ENCODE data around the gene STARD3NL.

The STARD3NL gene

DNA sequence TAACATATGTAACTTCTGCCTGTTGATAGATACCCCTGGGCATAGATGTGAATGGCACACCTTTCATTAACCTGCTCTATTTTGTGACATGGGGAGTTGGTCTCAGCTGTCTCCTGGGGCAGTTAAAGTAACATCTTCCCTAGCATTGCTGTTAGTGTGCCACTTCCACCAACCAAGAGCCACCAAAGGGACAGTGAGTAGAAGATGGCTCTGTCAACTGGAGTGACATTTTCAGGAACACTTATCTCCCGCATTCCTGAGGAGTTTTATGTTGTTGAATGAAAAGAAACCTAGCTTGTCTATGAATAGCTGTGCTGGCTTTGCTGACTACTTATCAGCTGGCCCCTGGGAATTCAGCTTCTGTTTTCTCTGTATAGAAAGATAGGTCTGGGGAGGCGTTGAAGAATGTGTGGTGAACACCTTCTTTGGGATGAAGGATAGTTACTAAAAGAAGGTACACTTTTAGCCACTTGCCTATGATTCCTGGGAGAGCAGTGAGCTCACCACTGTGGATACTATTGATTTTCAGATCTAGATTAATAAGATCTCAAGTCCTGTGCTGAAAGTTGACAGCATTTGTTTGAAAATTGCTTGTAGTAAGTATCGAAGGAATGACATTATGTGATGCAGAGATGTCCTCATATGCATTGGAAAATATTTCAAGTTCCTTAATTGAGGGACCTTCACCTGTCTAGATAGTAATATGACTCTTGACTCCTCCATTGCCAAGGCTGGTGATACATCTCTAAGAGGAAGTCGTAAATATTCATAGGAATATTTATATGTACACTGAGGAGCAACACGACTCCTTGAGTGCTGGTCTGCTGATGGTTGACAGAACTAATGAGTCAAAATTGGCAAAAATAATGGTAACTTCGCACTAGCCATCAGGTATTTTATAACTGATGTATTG lies 7.6 kb downstream of the STARD3NL start:
- FAIRE-seq: no peak

DNA sequence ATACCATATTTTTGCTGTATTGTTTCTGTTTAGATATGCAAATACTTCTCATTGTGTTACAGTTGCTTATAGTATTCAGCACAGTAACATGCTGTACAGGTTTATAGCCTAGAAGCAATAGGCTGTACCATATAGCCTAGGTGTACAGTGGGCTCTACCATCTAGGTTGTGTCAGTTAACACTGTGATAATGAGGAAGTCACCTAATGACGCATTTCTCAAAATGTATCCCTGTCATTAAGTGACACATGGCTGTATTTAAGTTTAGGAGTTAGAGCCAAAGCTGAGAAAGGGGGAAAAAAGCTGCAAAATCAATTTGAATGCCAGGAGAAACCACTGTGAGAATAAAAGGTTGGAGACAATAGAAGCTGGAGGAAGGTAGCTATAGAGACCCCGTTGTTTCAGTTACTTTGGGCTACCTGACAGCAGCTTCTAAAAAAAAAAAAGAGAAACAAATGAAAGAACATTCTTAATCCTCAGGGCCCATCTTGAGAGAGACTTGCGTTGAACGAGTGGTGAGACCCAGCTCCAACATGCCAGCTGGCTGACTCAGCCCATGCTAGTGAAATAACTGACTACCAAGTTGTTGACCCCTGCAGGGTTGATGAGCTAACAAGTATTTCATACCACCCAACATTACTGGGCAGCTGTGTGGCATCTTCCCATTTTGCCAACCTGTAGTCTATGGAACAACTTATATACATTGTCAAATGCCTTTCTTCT lies 8.7 kb downstream of the STARD3NL start:
- no peak for FAIRE-seq

DNA sequence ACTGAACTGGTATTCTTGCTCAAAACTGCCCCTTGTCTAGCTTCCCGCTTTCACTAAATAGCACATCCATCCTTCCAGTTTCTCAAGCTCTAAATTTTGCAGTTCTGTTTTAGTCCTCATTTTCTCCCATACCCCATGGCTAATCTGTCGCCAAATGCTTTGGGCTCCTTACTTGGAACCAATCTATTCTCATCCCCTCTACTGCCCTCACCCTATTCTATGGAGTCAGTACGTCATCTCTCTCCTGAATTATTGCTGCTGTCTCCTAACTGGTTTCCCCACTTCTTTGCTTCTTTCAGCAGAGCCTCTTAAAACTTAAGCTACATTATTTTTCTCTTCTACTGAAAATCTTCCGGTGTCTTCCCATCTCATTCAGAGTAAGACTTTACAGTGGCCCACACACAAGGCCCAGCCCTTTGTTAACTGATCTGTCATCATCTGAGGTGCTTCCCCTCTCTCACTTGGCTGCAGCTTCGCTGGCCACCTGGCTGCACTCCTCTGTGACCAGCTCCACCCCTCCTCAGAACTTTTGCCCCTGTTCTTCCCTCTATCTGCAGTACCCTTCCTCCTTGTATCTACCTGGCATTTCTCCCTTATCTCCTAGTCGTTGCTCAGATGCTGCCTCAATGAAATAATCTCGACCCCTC lies 9.9 kb downstream of the STARD3NL start:
- no peak for FAIRE-seq

DNA sequence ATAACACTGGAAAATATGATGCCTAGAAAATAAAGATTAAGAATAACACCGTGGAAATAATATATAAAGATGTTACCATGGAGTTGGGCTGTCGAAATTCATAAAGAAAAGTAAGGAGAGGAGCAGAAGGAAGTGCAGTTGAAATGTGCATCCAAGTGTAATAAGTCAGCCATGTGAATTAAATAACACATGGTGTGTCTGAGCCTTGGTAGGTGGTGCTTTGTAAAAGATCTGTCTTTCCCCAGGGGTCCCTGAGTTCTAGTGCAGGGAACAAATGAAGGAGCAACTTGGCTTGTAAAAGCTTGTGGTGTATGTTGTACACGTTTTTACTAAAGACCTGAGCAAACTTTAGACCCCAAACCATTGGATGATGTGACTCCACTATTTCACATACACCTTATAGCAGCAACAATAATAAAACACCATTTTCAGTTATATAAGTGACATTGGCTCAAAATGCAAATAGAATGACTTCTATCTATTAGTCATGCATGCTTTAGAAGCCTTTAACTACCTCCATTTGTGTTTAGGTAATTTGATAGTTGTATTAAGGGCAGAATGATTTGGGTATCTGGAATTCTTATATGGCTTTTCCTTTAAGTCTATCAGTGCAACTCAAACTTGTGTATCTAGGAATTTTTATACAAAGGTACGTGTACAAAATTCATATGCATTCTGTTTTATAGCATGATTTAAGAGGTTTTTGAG lies 11.3 kb downstream of the STARD3NL start:
- FAIRE-seq: no peak

DNA sequence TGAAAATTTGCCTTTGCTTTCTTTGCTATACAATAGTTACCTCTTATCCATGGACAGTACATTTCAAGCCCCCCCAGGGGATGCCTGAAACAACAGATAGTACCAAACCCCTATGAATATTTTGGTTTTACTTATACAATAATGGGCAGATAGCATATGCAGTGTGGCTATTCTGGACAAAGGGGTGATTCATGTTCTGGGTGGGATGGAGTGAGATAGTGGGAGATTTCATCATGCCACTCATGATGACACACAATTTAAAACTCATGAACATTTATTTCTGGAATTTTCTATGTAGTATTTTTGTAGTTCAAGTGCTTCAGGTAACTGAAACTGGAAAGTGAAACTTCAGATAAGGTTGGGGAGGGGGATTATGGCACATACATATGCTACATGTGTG lies 12.0 kb downstream of the STARD3NL start:
- no peak for FAIRE-seq

DNA sequence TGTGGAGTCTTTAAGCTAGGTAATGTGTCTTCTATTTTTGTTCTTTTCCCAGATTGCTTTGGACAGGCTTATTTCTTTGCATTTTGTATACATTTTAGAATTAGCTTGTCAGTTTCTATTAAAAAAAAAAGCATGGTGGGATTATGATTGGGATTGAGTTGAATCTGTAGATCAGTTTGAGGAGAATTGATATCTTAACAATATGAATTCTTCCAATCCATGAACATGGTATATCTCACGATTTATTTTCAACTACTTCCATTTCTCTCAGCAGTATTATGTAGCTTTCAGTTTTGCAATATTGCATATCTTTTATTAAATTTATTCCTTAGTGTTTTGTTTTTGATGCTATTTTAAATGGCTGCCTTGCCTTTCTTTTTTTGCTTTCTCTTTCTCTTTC lies 13.7 kb downstream of the STARD3NL start:
- FAIRE-seq: no peak

DNA sequence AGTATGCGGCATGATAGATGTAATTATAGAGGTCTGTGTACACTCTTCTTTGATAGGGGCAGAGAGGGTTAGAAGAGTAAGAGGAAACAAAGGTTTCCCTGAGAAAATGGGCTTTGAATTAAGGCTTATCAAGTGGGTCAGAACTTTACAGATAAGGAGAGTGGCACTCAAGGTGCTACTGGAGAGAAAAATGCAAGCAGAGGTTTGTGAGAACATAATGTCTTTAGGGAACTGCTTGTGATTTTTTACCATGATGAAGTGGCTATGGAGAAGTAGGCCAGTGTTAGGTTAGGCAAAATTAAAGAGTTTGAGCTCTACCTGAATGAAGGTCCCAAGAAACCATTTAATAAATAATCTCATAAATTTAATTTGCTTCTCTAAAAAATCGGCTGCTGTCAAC lies 14.3 kb downstream of the STARD3NL start:
- FAIRE-seq: no peak

DNA sequence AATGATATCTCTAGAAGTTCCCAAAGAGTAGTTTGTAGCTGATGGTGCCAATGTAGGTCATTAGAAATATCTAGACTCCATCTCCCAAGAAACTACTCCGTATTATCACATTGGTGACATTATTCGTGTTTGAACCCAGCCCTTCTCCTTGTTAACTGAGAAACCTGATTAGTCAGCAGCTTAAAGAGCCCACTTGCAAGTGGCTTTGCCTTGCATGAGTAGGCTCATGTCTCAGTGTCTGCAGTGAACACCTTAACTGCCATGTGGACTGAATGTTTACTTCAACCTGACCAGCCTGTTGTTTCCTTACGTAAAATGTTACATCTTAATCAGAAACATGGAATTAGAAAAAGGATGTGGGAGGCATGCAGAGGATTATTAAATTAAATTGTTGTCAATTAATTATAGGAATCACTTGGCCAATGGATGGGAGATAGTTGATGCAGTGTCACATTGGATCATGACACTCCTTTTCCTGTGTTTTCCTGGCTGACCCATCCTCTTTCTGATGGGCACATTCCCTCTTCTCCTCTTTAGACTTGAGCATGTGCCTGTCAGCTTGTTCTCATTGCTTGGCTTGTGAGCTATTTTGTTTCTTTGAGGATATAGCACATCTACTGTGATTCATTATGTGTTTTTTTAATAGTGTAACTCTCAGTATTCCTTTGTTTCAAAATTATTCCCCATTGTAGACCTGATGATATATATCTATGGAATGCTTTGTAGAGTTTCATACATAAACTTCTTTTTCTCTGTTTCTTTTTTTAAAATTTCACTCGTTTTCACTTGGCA lies 18.0 kb downstream of the STARD3NL start:
- no peak for FAIRE-seq

DNA sequence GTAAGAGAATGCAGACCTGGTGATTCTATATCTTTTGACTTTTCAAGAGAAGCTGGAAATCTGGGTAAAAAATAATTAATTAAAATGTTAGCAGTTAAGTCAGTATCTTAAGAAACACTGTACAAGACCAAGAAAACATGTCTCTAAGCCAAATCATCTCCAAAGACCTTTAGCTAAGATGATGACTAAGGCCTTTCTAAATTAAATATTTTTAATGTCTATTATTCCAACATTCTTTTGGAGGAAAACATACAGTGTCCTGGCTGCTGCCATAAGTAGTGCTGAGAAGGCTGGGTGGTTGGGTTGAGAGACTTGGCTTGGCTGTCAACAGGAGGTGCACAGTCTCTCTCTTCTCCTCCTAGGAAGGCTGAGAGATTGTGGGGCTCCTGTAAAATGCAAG lies 20.3 kb downstream of the STARD3NL start:
- no peak for FAIRE-seq

DNA sequence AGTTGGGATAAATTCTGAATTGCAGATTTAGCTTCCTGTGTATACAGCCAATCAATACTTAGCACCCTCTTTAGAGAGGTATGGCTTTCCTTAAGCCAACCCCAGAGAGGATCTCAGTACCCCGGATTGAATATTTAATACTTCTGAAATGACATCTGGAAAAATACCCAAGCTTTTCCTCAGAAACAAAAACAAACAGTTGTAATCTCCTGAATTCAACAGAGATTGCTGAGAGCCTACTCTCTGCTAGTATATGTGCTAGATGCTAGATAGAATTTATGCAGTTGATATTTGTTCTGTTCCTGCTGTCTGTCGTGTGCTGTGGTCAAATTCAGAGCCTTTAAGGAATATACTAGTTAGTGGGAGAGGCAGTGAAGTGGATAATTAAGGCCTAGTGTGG lies 21.1 kb downstream of the STARD3NL start:
- no peak for FAIRE-seq

DNA sequence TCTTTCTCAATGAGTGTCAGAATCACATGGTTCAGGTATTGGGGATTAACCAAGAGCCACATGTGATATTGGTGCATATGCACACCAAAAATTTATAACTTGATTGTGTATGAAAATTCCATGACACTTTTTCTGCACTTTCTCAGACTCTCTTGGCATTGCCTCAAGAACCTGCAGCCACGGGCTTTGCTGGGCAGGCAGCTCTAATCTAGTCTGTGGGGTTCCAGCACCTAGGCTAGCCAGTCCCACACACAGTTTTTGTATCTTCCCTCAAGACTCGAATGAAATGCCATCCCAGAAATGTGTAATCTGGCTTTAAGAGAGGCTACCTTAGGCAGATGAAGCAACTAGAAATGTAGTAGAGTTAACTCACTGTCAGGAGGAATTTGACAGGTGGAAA lies 21.7 kb downstream of the STARD3NL start:
- no peak for FAIRE-seq

DNA sequence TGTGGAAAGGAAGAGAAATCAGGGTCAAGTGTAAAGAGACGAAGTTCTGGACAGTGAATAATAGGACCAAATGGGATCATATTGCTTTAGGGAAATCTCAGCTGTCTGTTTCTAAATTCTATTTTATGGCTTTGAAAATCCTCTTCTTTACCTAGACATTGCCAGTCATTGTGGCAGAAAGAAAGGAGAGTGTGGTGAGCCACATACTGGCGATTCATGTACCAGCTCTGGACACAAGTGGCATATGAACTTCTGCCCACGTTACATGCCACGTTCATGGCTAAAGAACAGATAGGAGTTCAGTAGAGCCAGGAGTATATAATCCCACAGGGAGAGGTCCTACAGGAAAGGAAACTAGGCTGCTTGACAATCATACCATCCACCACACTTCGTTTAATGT lies 28.0 kb downstream of the STARD3NL start:
- no peak for FAIRE-seq

DNA sequence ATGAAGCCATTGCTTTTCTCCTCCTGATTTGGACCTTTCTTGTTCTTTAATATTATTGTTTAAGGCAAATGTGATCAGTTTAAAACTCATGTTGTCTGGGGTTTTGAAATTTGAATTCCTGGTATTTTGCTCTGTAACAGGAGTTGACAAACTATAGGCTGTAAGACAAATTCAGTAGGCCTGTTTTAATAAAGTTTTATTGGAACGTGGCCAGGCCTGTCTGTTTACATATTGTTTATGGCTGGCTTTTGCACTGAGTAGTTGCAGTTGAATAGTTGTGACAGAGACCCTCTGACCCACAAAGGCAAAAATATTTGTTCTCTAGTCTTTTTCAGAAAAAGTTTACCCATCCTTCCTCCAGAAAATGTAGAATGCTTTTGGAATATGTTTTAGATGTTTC lies 29.8 kb downstream of the STARD3NL start:
- no peak for FAIRE-seq

DNA sequence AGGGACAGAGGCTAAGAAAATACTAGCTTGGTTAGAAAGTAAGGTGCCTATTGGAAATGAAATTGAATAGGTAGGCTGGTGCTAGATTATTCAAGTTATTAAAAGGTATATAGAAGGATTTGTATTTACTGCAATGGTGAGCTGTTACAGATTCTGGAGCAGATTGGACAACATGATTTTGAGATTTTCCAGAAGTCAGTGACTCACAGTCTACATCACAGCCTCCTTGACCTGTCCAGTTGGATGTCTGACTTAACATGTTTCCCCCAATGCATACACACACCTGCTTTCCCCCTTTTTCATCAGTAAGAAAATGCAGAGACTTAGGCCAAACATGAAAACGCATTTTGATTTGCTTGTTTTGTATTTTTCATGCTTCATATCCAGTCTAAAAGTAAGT lies 33.4 kb downstream of the STARD3NL start:
- no peak for FAIRE-seq

DNA sequence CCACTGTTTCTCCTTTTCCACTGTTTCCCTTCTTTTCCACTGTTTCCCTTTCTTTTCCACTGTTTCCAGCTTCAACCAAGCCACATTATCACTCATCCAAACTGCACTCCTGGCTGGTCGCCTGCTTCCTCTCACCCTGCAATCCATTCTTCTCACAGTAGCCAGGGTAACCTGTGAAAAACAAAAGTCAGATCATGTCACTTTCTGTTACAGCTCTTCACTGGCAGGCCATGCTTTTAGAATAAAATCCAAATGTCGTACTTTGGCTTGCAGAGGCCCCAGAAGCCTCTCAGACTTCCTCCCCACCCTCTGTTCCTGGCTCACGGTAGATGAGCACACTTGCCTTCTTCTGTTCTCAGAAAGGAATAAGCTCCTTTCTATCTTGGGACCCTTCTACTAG lies 33.9 kb downstream of the STARD3NL start:
- no peak for FAIRE-seq

DNA sequence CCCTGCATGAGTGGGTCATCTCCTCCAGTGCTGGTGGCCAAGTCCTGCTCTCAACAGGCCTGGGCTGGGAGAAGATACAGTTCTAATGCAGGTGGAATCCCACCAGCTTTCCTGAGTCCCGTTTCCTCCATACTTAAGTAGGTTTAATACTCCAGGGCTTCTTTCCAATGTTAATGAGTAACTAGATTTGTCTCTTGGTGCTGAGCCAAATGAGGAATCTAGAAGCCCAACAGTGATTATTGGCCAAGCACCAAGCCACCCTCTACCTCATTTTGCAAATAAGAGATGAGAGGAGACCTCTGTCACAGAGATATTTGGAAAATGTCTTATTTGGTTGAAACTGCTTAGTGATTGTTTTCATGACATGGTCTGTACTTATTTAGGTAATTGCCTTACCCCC lies 37.1 kb downstream of the STARD3NL start:
- no peak for FAIRE-seq

DNA sequence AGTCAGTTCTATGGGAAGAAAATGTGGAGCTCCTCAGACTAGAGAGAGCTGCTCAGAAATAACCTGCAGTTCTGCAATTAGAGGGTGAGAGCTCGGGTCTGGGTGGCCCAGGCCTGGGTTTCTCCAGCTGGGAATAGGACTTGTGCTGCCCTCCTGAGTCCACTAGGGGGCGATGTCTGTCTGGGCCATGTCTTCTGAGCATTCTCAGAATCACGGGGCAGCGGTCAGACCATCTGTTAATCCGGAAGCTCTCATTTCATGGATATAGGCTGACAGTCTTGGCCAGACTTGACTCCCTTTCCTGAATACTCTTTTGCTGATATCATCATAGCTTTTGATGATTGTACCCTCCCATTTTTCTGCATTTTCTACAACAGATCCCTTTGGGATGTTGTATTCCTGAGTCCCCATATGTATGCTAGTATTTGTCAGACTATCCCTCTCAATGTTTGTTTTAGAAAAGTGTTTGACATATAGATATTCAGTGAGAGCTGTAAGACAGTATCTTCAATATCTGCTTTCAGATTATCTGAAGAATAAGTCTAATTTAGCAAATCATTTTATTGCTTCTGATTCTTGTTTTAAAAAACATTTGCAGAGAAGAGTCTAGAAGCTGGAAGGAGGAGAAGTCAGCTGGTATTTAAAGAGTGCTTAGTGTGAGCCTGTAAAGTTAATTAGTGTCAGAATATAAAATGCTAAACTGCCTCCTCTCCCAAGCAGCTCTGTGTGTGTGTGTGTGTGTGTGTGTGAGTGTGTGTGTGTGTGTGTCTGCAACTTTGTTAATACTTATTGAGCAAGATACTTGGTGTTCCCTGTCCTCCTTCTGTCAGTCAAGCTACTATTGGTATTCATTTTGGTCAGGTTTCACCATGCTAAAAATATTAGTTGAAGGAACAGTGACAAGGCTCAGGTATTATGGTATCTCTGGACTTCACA lies 38.0 kb downstream of the STARD3NL start:
- no peak for FAIRE-seq

DNA sequence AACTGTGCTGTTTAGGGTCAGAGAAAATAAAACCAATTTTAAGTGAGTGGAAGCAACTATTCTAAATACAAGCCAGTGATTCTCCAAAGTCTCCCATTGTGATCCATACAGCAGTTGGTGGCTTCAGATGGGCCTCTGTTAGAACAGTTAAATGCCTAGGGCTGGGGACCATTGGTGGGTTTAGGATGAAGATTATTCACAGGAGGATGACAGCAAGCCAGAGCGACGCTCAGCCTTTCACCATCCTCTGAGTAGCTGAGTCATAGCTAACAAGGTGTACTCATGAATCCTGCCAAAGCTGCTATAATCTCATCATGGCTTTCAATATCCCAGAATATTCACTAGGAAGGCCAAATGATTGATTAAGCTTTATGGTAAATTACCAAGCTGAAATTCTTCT lies 39.6 kb downstream of the STARD3NL start:
- no peak for FAIRE-seq

DNA sequence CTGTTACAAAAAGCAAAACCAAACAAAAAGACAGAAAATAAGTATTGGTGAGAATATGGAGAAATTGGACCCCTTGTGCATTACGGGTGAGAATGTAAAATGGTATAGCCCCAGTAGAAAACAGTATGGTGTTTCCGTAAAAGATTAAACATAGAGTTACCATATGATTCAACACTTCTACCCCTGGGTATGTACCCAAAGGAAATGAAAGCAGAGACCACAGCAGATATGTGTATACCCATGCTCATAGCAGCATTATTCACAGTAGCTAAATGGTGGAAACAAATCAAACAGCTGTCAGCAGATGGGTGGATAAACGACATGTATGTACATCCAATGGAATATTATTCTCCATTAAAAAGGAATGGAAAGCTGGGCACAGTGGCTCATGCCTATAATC lies 42.4 kb downstream of the STARD3NL start:
- FAIRE-seq: no peak

DNA sequence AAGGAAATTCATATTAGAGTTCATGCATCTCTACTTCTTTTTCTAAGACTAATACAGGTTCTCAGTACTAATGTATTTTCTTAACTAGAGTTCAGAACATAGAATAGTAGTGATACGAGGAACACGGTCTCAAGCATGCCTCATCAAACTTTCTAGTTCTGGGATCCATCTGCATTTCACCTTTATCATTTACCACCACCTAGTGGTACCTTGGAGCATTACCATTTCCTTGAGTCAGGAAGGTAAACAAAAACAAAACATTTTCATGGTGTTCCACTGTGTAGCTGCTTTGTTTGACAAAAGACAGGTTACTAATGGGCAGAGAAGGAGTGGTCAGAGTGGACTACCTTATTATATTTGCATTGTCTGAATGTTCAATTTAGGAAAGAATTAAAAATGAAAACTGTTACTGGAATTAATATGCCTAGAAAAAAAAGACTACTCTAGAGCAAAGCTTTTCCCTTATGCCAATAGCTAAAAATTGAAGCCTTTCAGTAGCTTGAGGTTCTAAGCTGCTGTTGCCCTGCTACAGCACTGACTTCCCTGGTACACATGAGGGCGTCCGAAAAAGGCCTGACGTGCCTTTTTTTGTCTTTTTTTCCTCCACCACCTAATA lies 44.5 kb downstream of the STARD3NL start:
- peak; percentile 92 for FAIRE-seq

DNA sequence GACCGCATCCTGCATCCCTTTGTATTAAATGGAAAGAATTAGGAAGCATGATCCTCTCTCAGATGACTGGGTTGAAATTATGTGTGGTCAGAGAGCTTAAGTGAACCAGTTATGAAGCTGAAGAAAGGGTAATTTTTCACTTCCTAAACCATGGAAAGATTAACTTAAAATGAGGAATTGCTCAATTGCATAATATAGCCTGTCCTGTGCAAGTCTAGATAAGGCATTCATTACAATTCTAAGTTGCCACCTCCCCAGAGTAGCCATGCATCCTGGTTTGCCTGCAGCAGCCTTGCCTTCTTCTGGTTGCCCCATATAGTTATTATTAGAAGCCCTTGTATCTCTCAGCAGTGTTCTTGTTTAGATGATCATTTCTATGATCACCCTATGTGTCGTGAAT lies 45.3 kb downstream of the STARD3NL start:
- FAIRE-seq: no peak

Data from A204.1 (cell line).